ENCODE data around the gene SPATA17.

The SPATA17 gene

DNA sequence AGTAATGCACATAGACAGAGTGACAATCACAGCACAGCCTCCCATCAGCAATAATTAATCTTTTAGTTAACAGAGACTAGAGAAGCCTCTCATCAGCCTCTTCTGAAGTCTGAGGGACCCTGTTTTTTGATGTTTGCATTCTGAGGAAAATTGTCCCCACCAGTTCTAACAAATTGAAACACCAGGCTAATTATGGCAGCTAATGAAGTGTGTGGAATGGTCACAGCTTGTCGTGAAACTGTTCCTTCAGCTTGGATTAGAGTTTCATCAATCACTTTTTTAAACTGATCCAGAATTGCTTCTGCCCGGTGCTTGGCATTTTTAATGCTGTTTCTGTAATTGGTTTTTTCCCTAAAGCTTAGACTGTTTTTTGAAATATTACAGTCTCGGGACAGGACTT lies 208.0 kb downstream of the SPATA17 start:
- TF ChIP-seq, protein P1, sequence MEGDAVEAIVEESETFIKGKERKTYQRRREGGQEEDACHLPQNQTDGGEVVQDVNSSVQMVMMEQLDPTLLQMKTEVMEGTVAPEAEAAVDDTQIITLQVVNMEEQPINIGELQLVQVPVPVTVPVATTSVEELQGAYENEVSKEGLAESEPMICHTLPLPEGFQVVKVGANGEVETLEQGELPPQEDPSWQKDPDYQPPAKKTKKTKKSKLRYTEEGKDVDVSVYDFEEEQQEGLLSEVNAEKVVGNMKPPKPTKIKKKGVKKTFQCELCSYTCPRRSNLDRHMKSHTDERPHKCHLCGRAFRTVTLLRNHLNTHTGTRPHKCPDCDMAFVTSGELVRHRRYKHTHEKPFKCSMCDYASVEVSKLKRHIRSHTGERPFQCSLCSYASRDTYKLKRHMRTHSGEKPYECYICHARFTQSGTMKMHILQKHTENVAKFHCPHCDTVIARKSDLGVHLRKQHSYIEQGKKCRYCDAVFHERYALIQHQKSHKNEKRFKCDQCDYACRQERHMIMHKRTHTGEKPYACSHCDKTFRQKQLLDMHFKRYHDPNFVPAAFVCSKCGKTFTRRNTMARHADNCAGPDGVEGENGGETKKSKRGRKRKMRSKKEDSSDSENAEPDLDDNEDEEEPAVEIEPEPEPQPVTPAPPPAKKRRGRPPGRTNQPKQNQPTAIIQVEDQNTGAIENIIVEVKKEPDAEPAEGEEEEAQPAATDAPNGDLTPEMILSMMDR (IDR thresholded peaks at IDR 0.05; ENCODE audit: insufficient read depth, low read depth, low read length, missing control alignments), result no peak
- no peak for DNase-seq (ENCODE audit: low read depth)
- H3K4me3 ChIP-seq (ENCODE audit: low read length), result no peak overlapping the region

DNA sequence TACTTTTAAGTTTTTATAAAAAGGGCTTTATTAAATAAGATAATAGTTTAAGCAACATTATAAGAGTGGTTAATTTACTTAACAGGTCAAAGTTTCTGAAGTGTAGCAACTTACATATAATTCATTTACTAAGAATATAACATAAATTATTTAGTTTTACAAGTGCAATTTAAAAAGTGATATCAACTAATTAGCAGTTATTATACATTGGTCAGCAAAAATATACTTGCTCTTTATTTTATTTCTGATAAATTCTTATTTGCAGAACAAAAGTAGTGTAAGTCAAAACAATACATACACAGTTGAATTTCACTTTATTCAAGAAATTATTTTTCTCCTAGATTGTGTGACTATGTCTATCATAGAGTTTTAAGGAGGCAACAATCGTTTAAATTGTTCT lies 215.6 kb downstream of the SPATA17 start:
- TF ChIP-seq, protein P1 (IDR thresholded peaks at IDR 0.05; ENCODE audit: insufficient read depth, low read depth, low read length, missing control alignments), result no peak
- DNase-seq (ENCODE audit: low read depth), result no peak
- H3K4me3 ChIP-seq (ENCODE audit: low read length), result no peak overlapping the region

DNA sequence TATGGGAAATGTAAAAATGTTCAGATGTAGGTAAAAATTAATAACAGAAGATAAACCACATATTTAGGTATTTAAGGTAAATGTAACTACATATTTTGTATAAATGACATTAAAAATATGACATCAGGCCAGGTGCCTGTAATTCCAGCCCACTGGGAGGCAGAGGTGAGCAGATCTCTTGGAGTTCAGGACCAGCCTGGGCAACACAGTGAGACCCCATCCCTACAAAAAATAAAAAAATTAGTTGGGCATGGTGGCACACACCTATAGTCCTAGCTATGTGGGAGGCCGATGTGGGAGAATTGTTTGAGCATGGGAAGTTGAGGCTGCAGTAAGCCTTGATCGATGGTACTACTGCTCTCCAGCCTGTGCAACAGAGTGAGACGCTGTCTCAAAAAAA lies 216.5 kb downstream of the SPATA17 start:
- H3K4me3 ChIP-seq (ENCODE audit: low read length), result no peak overlapping the region
- TF ChIP-seq, protein P1 (IDR thresholded peaks at IDR 0.05; ENCODE audit: insufficient read depth, low read depth, low read length, missing control alignments), result peak; percentile 5
- DNase-seq (ENCODE audit: low read depth), result no peak

DNA sequence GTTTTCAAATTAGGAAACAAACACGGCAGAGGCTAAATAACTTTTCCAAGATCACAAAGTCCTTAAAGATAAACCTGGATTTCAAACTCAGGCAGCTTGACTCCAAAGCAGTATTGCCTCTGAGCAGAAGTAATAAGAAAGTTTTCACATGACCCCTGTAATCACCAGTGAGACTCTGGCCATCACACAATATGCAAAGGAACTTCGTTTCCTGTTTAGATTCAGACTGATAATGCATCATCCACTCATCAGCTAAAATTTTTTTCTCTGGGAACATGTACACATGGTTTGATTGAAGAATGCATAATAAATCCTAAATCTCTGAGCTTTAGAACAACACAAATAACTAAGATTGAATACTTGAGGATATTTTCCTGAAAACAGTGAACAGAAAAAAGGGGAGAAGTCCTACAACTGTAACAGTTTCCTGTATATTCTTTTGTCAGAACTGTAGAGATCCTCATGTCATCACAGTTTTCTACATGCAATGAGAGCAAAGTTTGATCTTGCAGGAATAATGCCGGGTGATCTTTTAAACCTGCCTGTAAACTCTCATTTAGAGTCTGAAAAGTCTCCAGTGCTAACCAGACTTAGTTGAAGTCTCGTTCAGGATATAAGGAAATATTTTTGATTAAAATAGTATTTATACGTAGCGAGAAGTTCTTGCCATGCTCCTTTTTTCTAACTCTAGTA lies 225.3 kb downstream of the SPATA17 start:
- DNase-seq (ENCODE audit: low read depth), result no peak
- H3K4me3 ChIP-seq (ENCODE audit: low read length), result no peak overlapping the region
- TF ChIP-seq, protein P1 (IDR thresholded peaks at IDR 0.05; ENCODE audit: insufficient read depth, low read depth, low read length, missing control alignments), result no peak

DNA sequence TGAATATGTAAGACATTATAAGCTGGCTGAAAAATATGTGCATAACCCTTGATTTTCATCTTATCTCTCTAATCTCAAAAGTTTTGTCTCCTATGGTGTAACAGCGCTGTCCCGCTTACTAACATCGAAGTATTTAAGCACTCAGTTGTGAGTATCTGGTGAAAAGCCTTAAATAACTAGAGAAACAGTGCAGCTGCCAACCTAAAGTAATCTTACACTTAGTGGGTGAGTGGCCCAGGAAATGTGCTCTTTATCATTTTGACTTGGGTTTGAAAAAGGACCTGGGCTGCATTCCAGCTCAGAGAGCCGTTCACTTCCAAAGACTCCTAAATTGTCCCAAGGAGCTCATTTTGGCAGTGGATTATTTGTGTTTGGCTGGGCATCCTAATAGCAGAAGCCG lies 225.9 kb downstream of the SPATA17 start:
- no peak for DNase-seq (ENCODE audit: low read depth)
- H3K4me3 ChIP-seq (ENCODE audit: low read length), result no peak overlapping the region
- TF ChIP-seq, protein P1 (IDR thresholded peaks at IDR 0.05; ENCODE audit: insufficient read depth, low read depth, low read length, missing control alignments), result no peak

DNA sequence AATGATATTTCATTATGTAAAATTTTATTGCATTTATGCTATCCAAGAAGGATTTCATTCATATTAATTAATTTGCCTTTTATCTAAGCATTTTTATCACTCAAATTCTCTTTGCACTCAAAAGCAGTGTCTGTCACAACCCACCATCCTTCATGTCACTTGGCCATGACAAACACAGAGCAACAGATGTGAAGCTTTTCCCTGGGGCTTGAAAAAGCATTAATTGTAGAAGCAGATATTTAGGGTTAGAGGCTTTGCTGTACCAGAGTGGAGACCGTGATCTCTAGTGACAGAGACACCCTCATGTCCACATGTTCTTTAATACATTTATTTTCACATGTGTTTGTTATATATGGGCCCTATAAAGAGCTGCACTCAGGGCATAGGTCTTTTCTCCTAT lies 230.5 kb downstream of the SPATA17 start:
- H3K4me3 ChIP-seq (ENCODE audit: low read length), result no peak overlapping the region
- DNase-seq (ENCODE audit: low read depth), result no peak
- TF ChIP-seq, protein P1 (IDR thresholded peaks at IDR 0.05; ENCODE audit: insufficient read depth, low read depth, low read length, missing control alignments), result no peak

DNA sequence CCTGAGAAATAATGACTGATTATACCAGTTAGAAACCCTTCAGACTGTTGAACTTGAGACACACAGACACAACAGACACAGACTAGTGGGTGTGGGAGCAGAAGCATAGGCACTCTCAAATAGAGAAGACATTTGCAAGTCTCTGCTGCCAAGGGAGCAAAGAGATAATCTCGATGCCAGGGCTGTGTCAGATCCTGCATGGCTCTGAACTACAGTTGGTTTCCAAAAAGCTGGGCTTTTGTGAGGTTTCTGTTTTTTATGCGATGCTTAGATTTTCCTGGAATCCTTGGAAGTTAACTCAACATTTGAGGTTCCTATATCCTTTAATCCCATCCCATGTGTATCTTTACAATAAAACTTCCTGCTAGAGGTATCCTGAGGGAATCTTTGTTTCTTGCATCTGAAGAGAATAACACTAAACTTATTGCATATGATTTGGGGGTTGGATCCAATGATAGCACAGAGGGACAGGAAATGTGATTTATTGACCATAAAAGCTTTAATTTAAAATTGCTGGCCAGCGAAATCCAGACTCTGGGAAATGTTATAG lies 236.4 kb downstream of the SPATA17 start:
- TF ChIP-seq, protein P1 (IDR thresholded peaks at IDR 0.05; ENCODE audit: insufficient read depth, low read depth, low read length, missing control alignments), result no peak
- DNase-seq (ENCODE audit: low read depth), result no peak
- no peak overlapping the region for H3K4me3 ChIP-seq (ENCODE audit: low read length)

Data from epithelial cell of esophagus (primary cell).